Ectodermal cell (in vitro differentiated cells): ENCODE results near the gene KLRF1. TPM values are rescaled to one million over a fixed set of nuclear protein-coding genes. Genes with fewer than 3 reads are reported as not detected.

Experiments
- H3K27ac ChIP-seq: 2 replicates; pipeline ENCODE4 v1.7.0; 2013; ENCODE audit warnings: mild to moderate bottlenecking, low read depth, low read length; ENCODE audit not compliant: insufficient read depth, poor library complexity, severe bottlenecking
- H3K27me3 ChIP-seq: 2 replicates; pipeline ENCODE4 v1.7.0; 2013; ENCODE audit warnings: mild to moderate bottlenecking, low read length; ENCODE audit not compliant: insufficient read depth, control insufficient read depth, poor library complexity, severe bottlenecking
- H3K36me3 ChIP-seq: one replicate; pipeline ENCODE4 v1.7.0; 2013; ENCODE audit warnings: low read length; ENCODE audit not compliant: control insufficient read depth, insufficient read depth
- H3K4me1 ChIP-seq: one replicate; pipeline ENCODE4 v1.7.0; 2013; ENCODE audit warnings: low read length; ENCODE audit not compliant: control insufficient read depth, insufficient read depth
- H3K4me3 ChIP-seq: 2 replicates; pipeline ENCODE4 v1.7.0; 2013; ENCODE audit warnings: low read depth, low read length, control low read depth; ENCODE audit not compliant: insufficient read depth
- H3K9me3 ChIP-seq: 2 replicates; pipeline ENCODE4 v1.7.0; 2013; ENCODE audit warnings: mild to moderate bottlenecking, low read length, moderate library complexity; ENCODE audit not compliant: control insufficient read depth
- WGBS, 2 experiments: methylation state at CpG; one replicate each; pipeline ENCODE4 v1.1.7; 2013; ENCODE audit warnings: missing lambda C conversion rate in 2 of 2; 5-methylcytosine and 5-hydroxymethylcytosine counted together
- polyA plus RNA-seq, 4 experiments: library from polyadenylated mRNA; stranded (reverse); fragments of 50-300 nt; gene quantifications; one replicate each; pipeline ENCODE4 v1.2.3, GENCODE V29; 2013

The KLRF1 gene
- not detected for polyA plus RNA-seq (2013, experiment 1 of 4)
- polyA plus RNA-seq (2013, experiment 2 of 4) = not detected
- polyA plus RNA-seq (2013, experiment 3 of 4) = not detected
- not detected for polyA plus RNA-seq (2013, experiment 4 of 4)

GRCh38 chr12:9827209-9827888 lies at the start of gene KLRF1:
Gene KLRF1, plus strand, starts transcription at chr12:9827481. Its CDS starts 64 bp downstream, at chr12:9827545.
- WGBS, 2 experiments = 90 to 96% methylated on average over 2 to 3 of the region's 3 CpGs

GRCh38 chr12:9779209-9779608 lies 48.1 kb upstream of the KLRF1 start:
- no peaks in the 10 kb centered on the region for H3K4me1 ChIP-seq
- H3K9me3 ChIP-seq = no peaks in the 10 kb centered on the region
- H3K4me3 ChIP-seq = no peak overlapping the region
- WGBS, 2 experiments = 67 to 72% methylated on average over 3 to 4 of the region's 4 CpGs
- H3K36me3 ChIP-seq = no peaks in the 10 kb centered on the region
- no peak overlapping the region for H3K27ac ChIP-seq
- no peaks in the 10 kb centered on the region for H3K27me3 ChIP-seq

More at GRCh38 chr12:9827209-9827888, at the start of gene KLRF1:
- H3K9me3 ChIP-seq = no peaks in the 10 kb centered on the region
- no peak within 1 kb of the TSS for H3K4me3 ChIP-seq
- H3K4me1 ChIP-seq = no peaks in the 10 kb centered on the region
- H3K27me3 ChIP-seq = no peaks in the 10 kb centered on the region
- no peak within 1 kb of the TSS for H3K27ac ChIP-seq
- H3K36me3 ChIP-seq = no peaks in the 10 kb centered on the region

DNA sequence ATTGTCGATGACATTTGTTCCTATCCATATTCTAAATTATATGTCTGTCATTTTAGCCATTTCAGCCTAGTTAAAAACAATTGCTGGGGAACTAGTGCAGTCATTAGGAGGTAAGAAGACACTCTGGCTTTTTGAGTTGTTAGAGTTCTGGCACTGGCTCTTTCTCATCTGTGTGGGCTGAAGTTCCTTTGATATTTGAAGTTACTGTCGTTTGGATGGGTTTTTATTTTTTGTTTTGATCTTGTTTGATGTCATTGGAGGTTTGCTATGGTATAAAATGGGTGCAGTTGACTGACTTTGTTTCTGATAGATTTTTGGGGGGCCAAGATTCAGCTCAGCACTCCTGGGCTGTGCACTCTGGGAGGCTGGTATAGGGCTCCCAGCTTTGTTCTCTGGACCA lies 45.9 kb upstream of the KLRF1 start:
- H3K4me1 ChIP-seq = no peaks in the 10 kb centered on the region
- WGBS, 2 experiments = 89 to 98% methylated on average over 1 of the region's 2 CpGs
- no peaks in the 10 kb centered on the region for H3K27me3 ChIP-seq
- no peaks in the 10 kb centered on the region for H3K36me3 ChIP-seq
- H3K4me3 ChIP-seq = no peak overlapping the region
- no peaks in the 10 kb centered on the region for H3K9me3 ChIP-seq
- H3K27ac ChIP-seq = no peak overlapping the region

DNA sequence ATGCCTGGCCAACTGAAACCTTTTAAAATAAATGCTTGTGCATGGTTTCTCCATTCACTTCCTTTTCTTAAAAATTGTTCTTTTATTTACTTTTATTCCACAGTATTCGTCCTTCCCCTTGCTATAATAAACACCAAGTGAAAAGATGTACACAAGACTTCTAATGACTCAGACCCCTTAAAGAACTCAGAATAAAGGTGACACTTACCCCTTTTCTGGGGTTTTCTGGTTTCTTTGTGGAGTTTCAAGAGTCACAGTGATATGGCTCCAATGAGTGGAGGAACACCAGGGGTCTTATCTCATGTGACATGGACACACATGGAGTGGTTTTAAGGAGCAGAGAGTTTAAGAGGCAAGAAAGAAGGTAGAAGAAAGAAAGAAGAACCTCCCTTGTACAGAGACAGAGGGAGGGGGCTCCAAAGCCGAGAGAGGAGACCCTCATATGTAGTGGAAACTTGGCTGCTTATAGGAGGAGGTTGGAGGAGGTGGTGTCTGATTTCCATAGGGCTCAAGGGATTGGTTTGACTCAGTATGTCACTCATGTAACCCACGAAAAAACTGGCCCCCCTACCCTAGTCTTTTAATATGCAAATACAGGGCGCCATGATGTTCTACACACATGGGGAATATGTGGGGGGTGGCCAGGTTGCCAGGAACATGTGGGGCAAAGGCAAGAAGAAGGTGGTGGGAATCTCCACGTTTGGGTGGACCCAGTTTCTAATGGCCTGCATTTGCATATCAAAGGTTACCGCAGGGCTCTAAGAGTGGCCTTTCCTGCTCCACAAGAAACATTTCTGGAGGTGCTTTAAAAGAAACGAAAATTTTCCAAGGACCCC lies 44.5 kb upstream of the KLRF1 start:
- no peaks in the 10 kb centered on the region for H3K9me3 ChIP-seq
- H3K36me3 ChIP-seq = no peaks in the 10 kb centered on the region
- WGBS, 2 experiments = 68 to 77% methylated on average over 7 of the region's 7 CpGs
- H3K27me3 ChIP-seq = no peaks in the 10 kb centered on the region
- no peaks in the 10 kb centered on the region for H3K4me1 ChIP-seq
- no peak overlapping the region for H3K27ac ChIP-seq
- no peak overlapping the region for H3K4me3 ChIP-seq

GRCh38 chr12:9784326-9784725 lies 43.0 kb upstream of the KLRF1 start:
- Histone ChIP-seq H3K36me3 (no peaks in the 10 kb centered on the region), H3K4me3 (no peak overlapping the region), H3K9me3 (no peaks in the 10 kb centered on the region), H3K27ac (no peak overlapping the region), H3K27me3 (no peaks in the 10 kb centered on the region), H3K4me1 (no peaks in the 10 kb centered on the region)
- WGBS, 2 experiments = 88 to 90% methylated on average over 2 of the region's 2 CpGs

- Histone ChIP-seq H3K4me3 (no peak overlapping the region), H3K36me3 (no peaks in the 10 kb centered on the region), H3K9me3 (no peaks in the 10 kb centered on the region), H3K4me1 (no peaks in the 10 kb centered on the region), H3K27ac (no peak overlapping the region), H3K27me3 (no peaks in the 10 kb centered on the region)
- WGBS, 2 experiments = 55 to 80% methylated on average over 1 of the region's 3 CpGs
Observed at GRCh38 chr12:9784816-9785215, 42.5 kb upstream of the KLRF1 start.

GRCh38 chr12:9786726-9787717 lies 40.3 kb upstream of the KLRF1 start:
- Histone ChIP-seq H3K36me3 (no peaks in the 10 kb centered on the region), H3K4me1 (no peaks in the 10 kb centered on the region)
- WGBS, 2 experiments = 60 to 73% methylated on average over 2 to 6 of the region's 6 CpGs

GRCh38 chr12:9792185-9792900 lies 34.9 kb upstream of the KLRF1 start:
- H3K4me3 ChIP-seq = no peak overlapping the region
- 47 to 100% methylated on average over 1 to 2 of the region's 2 CpGs for WGBS, 2 experiments
- no peaks in the 10 kb centered on the region for H3K9me3 ChIP-seq
- no peaks in the 10 kb centered on the region for H3K36me3 ChIP-seq
- H3K4me1 ChIP-seq = no peaks in the 10 kb centered on the region
- no peak overlapping the region for H3K27ac ChIP-seq
- no peaks in the 10 kb centered on the region for H3K27me3 ChIP-seq

More at GRCh38 chr12:9786726-9787717, 40.3 kb upstream of the KLRF1 start:
- no peak overlapping the region for H3K4me3 ChIP-seq
- no peaks in the 10 kb centered on the region for H3K27me3 ChIP-seq
- H3K9me3 ChIP-seq = no peaks in the 10 kb centered on the region
- no peak overlapping the region for H3K27ac ChIP-seq

DNA sequence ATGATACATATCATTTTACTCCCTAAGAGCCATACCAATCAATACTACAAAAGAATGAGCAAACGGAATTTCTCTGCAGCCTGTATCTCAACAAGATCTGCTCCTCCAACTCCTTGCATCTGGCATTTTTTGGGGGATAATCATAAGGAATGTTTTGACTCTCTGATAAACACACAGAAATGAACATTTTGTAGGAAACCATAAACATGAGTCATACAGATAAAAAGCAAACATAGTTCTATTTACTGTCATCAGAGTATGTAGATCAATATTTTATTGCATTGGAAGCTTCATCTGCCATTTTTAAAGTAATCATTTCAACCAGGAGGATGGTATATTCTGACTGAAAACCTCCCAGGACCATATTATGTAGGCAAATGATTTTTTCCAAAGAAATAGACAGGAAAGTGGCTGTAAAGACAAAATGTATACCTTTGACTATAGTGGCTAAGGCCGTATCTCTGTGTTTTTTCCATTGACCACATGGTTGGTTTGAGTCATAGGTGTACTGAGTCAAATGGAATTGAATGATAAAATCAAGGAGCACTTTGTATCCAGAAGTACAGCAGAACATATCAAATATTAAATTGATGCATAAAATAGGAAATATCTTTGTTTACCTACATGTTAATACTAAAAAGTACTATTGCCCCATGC lies 34.2 kb upstream of the KLRF1 start:
- Histone ChIP-seq H3K27ac (no peak overlapping the region), H3K9me3 (no peaks in the 10 kb centered on the region), H3K4me1 (no peaks in the 10 kb centered on the region), H3K4me3 (no peak overlapping the region), H3K36me3 (no peaks in the 10 kb centered on the region), H3K27me3 (no peaks in the 10 kb centered on the region)
- WGBS, 2 experiments = 95 to 98% methylated on average over 2 of the region's 2 CpGs
